ENCODE measurements around the gene RRP12. TPM values are rescaled to one million over a fixed set of nuclear protein-coding genes. Genes with fewer than 3 reads are reported as not detected.
"Not testable (repeated sequence)": the region's sequence is repeated elsewhere in the genome, so short reads cannot be mapped to it uniquely, and the experiment has no call there.

RRP12 gene
- total RNA-seq, 1 donor from 2014 or later: 42.4 TPM

- H3K4me3 Mint-ChIP-seq: no peak overlapping the region
- no peak for TF ChIP-seq CTCF (IDR thresholded peaks at IDR 0.05; ENCODE audit: unreplicated experiment)
- no peak for DNase-seq (ENCODE audit: low spot score in 2 of 2, unreplicated experiment in 2 of 2)
- H3K4me1 Mint-ChIP-seq: peaks cover 9% of the 10 kb centered on the region
- no peaks in the 10 kb centered on the region for H3K9me3 Mint-ChIP-seq
- H3K36me3 Mint-ChIP-seq: no peaks in the 10 kb centered on the region
- no peak overlapping the region for H3K27ac Mint-ChIP-seq
- H3K27me3 Mint-ChIP-seq (ENCODE audit: low read depth): no peaks in the 10 kb centered on the region
Measured at GRCh38 chr10:97349752-97350513, 51.2 kb downstream of the RRP12 start.

GRCh38 chr10:97347317-97347716, 53.8 kb downstream of the RRP12 start:
- Mint-ChIP-seq H3K9me3 (no peaks in the 10 kb centered on the region), H3K36me3 (no peaks in the 10 kb centered on the region)

GRCh38 chr10:97343664-97344063, 57.5 kb downstream of the RRP12 start:
- H3K4me1 Mint-ChIP-seq; H3K36me3 Mint-ChIP-seq; DNase-seq (ENCODE audit: low spot score in 2 of 2, unreplicated experiment in 2 of 2); H3K9me3 Mint-ChIP-seq; H3K4me3 Mint-ChIP-seq; H3K27ac Mint-ChIP-seq: not testable (repeated sequence)
- H3K27me3 Mint-ChIP-seq (ENCODE audit: low read depth): peaks cover 11% of the 10 kb centered on the region

More at GRCh38 chr10:97347317-97347716, 53.8 kb downstream of the RRP12 start:
- H3K4me3 Mint-ChIP-seq: no peak overlapping the region
- DNase-seq (ENCODE audit: low spot score in 2 of 2, unreplicated experiment in 2 of 2): no peak
- no peak for TF ChIP-seq CTCF (IDR thresholded peaks at IDR 0.05; ENCODE audit: unreplicated experiment)
- peaks cover 9% of the 10 kb centered on the region for H3K4me1 Mint-ChIP-seq
- H3K27me3 Mint-ChIP-seq (ENCODE audit: low read depth): no peaks in the 10 kb centered on the region
- H3K27ac Mint-ChIP-seq: no peak overlapping the region

DNA sequence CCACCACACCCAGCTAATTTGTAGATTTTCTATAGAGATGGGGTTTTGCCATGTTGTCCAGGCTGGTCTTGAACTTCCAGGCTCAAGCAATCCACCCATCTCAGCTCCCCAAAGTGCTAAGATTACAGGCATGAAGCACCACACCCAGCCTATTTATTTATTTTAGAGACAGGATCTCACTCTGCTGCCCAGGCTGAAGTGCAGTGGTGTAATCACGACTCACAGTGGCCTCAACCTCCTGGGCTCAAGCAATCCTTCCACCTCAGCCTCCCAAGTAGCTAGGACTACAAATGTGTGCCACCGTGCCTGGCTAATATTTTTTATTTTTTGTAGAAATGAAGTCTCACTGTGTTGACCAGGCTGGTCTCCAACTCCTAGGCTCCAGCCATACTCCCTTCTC, 59.7 kb downstream of the RRP12 start:
- Mint-ChIP-seq H3K4me1 (peaks cover 17% of the 10 kb centered on the region), H3K27me3 (ENCODE audit: low read depth) (peaks cover 21% of the 10 kb centered on the region), H3K27ac (no peak overlapping the region)

GRCh38 chr10:97338041-97338440, 63.1 kb downstream of the RRP12 start:
- no peak for TF ChIP-seq CTCF (IDR thresholded peaks at IDR 0.05; ENCODE audit: unreplicated experiment)
- Mint-ChIP-seq H3K27me3 (ENCODE audit: low read depth) (peaks cover 27% of the 10 kb centered on the region), H3K4me1 (peaks cover 29% of the 10 kb centered on the region), H3K4me3 (no peak overlapping the region), H3K36me3 (no peaks in the 10 kb centered on the region), H3K27ac (no peak overlapping the region), H3K9me3 (no peaks in the 10 kb centered on the region)
- DNase-seq (ENCODE audit: low spot score in 2 of 2, unreplicated experiment in 2 of 2): no peak

More for the DNA sequence above, 59.7 kb downstream of the RRP12 start:
- H3K4me3 Mint-ChIP-seq: no peak overlapping the region
- no peak for DNase-seq (ENCODE audit: low spot score in 2 of 2, unreplicated experiment in 2 of 2)
- H3K9me3 Mint-ChIP-seq: no peaks in the 10 kb centered on the region
- no peak for TF ChIP-seq CTCF (IDR thresholded peaks at IDR 0.05; ENCODE audit: unreplicated experiment)
- H3K36me3 Mint-ChIP-seq: no peaks in the 10 kb centered on the region

- DNase-seq (ENCODE audit: low spot score in 2 of 2, unreplicated experiment in 2 of 2): peak in 1 of 2 experiments; percentile 50
- Mint-ChIP-seq H3K27me3 (ENCODE audit: low read depth) (peaks cover 27% of the 10 kb centered on the region), H3K27ac (peak overlapping the region; percentile 78), H3K4me3 (peak overlapping the region; percentile 17), H3K4me1 (peaks cover 37% of the 10 kb centered on the region), H3K36me3 (no peaks in the 10 kb centered on the region), H3K9me3 (no peaks in the 10 kb centered on the region)
- TF ChIP-seq CTCF (IDR thresholded peaks at IDR 0.05; ENCODE audit: unreplicated experiment): no peak
Measured at GRCh38 chr10:97336942-97337831, 64.0 kb downstream of the RRP12 start.

Data from mesothelial cell of epicardium (in vitro differentiated cells).